Activated CD8-positive, alpha-beta memory T cell treated with anti-CD3 and anti-CD28 coated beads, Interleukin-2, amount 10 ng/mL, durations not matched to agents 7 days and 5 days (primary cell): ENCODE data around the gene BPTF. TPM values are rescaled to one million over a fixed set of nuclear protein-coding genes. Genes with fewer than 3 reads are reported as not detected.
A peak's percentile ranks its signal among the peaks of the same experiment; 100 is the strongest.
"Not testable (repeated sequence)": the region's sequence is repeated elsewhere in the genome, so short reads cannot be mapped to it uniquely, and the experiment has no call there.

ENCODE experiments used
- ATAC-seq: fragments of 150-1000 bp; cut with Tn5 transposase; one replicate; pipeline ENCODE4 v1.10.0; 2021; ENCODE audit warnings: moderate library complexity
- CTCF ChIA-PET: fragments of 350-600 bp; sonication (Branson Sonifier 250); formaldehyde crosslinking; loops from one replicate; lab custom pipeline; 2021; ENCODE audit warnings: antibody characterized with exemption; lab: Charles Lee
- DNase-seq: peaks from one replicate; pipeline ENCODE4 v3.0.0-alpha.2; 2020
- H3K27ac Mint-ChIP-seq: one replicate; pipeline ENCODE4 v1.8.0; 2021; ENCODE audit warnings: mild to moderate bottlenecking, mixed read lengths
- H3K27me3 Mint-ChIP-seq: one replicate; pipeline ENCODE4 v1.8.0; 2021; ENCODE audit warnings: mixed read lengths
- H3K36me3 Mint-ChIP-seq: one replicate; pipeline ENCODE4 v1.8.0; 2021; ENCODE audit warnings: mild to moderate bottlenecking, mixed read lengths
- H3K4me1 Mint-ChIP-seq: one replicate; pipeline ENCODE4 v1.8.0; 2021; ENCODE audit warnings: mixed read lengths
- H3K4me3 Mint-ChIP-seq: one replicate; pipeline ENCODE4 v1.8.0; 2021; ENCODE audit warnings: mild to moderate bottlenecking, moderate library complexity, mixed read lengths
- H3K9me3 Mint-ChIP-seq: one replicate; pipeline ENCODE4 v1.8.0; 2022; ENCODE audit warnings: low read depth, mixed read lengths
- total RNA-seq, 2 experiments: library from RNA; stranded (reverse); gene quantifications; one replicate each; pipeline ENCODE4 v1.2.3, GENCODE V29; 2021

Gene BPTF
- total RNA-seq, 2 experiments from 2014 or later = 89.3 to 101 TPM

DNA sequence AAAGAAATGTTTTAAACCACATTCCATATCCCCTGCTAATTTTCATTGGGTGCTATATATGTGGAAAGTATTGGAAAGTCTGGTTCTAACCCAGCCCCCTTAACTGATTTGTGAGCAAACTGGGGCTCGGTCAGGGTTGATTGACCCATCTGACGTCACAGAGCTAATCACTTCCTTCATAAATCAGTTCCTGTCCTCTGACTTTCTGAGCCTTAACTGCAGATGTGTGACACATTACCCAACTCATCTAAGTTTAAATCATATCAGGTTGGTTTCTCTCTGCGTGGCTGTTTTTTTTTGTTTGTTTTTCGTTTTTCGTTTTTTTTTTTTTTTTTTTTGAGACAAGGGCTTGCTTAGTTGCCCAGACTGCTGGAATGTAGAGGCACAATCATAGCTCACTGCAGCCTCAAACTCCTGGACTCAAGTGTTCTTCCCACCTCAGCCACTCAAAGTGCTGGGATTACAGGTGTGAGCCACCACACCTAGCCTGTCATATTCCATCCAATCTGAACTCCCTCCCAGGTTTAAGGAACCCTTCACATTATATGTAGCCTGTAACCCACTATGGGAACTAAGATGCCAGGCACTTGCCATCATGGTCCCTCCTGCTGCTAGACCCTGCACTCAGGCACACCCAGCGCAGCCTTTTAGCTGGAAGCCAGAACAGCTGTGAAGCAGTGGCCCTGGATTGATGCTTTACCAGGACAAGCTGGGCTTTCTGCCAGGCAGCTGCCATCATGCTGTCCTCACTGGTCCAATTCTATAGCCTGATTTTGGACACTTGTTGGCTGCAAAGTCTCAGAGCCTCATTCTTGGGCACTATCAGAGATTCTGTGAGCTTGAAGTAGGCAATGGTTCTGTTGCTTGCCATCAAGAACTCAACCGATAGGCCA, 6.9 kb upstream of the BPTF start:
- H3K4me1 Mint-ChIP-seq = no peaks in the 10 kb centered on the region
- peaks cover 15% of the 10 kb centered on the region for H3K27me3 Mint-ChIP-seq
- H3K9me3 Mint-ChIP-seq = no peaks in the 10 kb centered on the region
- H3K4me3 Mint-ChIP-seq = no peak overlapping the region
- CTCF ChIA-PET = interaction anchor here (0.7 kb wide), 1 partner anchor 17 kb away, joined by 3 read pairs; no protein-coding TSS in a partner anchor
- ATAC-seq = no peak
- no peak overlapping the region for H3K27ac Mint-ChIP-seq
- no peak for DNase-seq
- no peaks in the 10 kb centered on the region for H3K36me3 Mint-ChIP-seq

DNA sequence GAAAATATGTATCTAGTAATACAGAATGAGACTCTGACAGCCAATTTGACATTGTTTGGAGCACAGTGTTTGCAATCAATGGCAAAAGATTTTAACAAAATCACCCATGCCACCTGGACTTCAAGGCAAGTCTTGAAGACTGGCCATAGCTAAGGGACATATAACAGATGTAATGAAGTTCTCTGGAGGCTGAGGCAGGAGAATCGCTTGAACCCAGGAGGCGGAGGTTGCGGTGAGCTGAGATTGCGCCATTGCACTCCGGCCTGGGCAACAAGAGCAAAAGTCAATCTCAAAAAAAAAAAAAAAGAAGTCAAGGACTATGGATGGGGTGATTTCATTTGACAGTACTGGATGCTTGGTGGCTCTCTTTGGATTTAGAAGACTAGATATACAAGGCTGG, 5.6 kb upstream of the BPTF start:
- no peak for DNase-seq
- H3K4me3 Mint-ChIP-seq = no peak overlapping the region
- H3K9me3 Mint-ChIP-seq = no peaks in the 10 kb centered on the region
- H3K4me1 Mint-ChIP-seq = peaks cover 4% of the 10 kb centered on the region
- no peak overlapping the region for H3K27ac Mint-ChIP-seq
- CTCF ChIA-PET = no interaction called here
- H3K36me3 Mint-ChIP-seq = no peaks in the 10 kb centered on the region
- no peak for ATAC-seq
- peaks cover 25% of the 10 kb centered on the region for H3K27me3 Mint-ChIP-seq

DNA sequence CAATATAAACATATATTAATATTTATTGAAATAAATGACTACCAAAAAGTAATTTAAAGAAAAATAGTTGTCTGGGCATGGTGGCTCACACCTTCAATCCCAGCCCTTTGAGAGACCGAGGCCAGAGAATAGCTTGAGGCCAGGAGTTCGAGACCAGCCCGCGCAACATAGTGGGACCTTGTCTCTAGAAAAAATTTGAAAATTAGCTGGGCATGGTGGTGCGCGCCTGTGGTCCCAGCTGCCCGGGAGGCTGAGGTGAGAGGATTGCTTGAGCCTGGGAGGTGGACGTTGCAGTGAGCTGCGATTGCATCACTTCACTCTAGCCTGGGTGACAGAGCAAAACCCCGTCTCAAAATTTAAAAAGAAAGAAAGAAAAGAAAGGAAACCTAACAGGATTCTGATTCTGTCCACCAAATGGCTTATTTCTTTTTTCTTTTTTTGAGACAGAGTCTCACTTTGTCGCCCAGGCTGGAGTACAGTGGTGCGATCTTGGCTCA, 3.4 kb upstream of the BPTF start:
- Mint-ChIP-seq H3K27ac (no peak overlapping the region), H3K36me3 (peaks cover 2% of the 10 kb centered on the region), H3K9me3 (no peaks in the 10 kb centered on the region), H3K27me3 (peaks cover 20% of the 10 kb centered on the region), H3K4me3 (no peak overlapping the region), H3K4me1 (peaks cover 4% of the 10 kb centered on the region)
- no peak for DNase-seq
- no peak for ATAC-seq
- CTCF ChIA-PET = no interaction called here

DNA sequence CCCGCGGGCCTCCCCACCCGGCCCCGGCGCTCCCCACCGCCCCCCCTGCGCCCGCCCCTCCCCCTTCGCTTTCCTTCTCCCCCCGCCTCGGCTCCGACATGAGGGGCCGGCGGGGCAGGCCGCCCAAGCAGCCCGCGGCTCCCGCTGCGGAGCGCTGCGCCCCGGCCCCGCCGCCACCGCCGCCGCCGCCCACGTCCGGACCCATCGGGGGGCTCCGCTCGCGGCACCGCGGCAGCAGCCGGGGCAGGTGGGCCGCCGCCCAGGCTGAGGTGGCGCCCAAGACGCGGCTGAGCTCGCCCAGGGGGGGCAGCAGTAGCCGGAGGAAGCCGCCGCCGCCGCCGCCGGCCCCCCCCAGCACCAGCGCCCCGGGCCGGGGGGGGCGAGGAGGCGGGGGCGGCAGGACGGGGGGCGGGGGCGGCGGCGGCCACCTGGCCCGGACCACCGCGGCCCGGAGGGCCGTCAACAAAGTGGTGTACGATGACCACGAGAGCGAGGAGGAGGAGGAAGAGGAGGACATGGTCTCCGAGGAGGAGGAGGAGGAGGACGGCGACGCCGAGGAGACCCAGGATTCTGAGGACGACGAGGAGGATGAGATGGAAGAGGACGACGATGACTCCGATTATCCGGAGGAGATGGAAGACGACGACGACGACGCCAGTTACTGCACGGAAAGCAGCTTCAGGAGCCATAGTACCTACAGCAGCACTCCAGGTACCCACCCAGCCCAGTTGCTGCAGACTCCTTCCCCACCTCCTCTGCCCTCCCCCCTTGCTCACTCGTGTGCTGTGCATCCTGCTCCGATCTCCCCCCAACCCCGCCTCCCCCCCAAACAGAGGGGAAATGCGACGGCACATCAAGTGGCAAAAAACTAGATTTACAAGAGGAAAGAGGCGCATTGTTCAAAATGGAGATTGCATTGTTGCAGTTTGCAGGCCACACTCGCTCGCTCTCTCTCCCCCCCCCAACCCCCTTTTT, 611 bp downstream of the BPTF start:
- CTCF ChIA-PET = interaction anchor here (1.3 to 2.1 kb wide), 4 partner anchors 22 to 660 kb away, joined by 3 to 13 read pairs (median 7); partner anchors contain the start of gene NOL11
- ATAC-seq (peak; percentile 63), DNase-seq (peak; percentile 81)
- H3K9me3 Mint-ChIP-seq = not testable (repeated sequence)
- Mint-ChIP-seq H3K36me3 (peaks cover 12% of the 10 kb centered on the region), H3K27ac (peak overlapping the region; percentile 97), H3K4me3 (peak overlapping the region; percentile 96), H3K27me3 (peaks cover 16% of the 10 kb centered on the region), H3K4me1 (peaks cover 34% of the 10 kb centered on the region)

DNA sequence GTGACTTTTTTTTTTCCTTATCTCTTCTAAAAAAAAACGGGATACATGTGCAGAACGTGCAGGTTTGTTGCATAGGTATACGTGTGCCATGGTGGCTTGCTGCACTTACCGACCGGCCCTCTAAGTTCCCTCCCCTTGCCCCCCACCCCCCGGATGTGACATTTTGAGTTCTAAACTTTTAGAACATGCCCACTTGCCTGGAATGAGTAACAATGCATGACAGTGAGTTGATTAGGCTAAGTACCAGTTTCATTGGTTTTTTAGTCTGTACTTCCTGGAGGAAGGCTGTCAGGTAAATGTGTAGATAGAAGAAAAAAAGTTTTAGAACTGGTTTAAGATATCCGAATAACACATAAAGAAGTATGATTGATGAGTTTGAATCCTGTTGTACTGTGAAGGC, 4.0 kb downstream of the BPTF start:
- H3K4me1 Mint-ChIP-seq = peaks cover 46% of the 10 kb centered on the region
- DNase-seq (peak; percentile 75), ATAC-seq (no peak)
- H3K4me3 Mint-ChIP-seq = peak overlapping the region; percentile 96
- H3K27me3 Mint-ChIP-seq = peaks cover 4% of the 10 kb centered on the region
- CTCF ChIA-PET = no interaction called here
- peaks cover 24% of the 10 kb centered on the region for H3K36me3 Mint-ChIP-seq
- H3K27ac Mint-ChIP-seq = peak overlapping the region; percentile 76
- H3K9me3 Mint-ChIP-seq = no peaks in the 10 kb centered on the region

DNA sequence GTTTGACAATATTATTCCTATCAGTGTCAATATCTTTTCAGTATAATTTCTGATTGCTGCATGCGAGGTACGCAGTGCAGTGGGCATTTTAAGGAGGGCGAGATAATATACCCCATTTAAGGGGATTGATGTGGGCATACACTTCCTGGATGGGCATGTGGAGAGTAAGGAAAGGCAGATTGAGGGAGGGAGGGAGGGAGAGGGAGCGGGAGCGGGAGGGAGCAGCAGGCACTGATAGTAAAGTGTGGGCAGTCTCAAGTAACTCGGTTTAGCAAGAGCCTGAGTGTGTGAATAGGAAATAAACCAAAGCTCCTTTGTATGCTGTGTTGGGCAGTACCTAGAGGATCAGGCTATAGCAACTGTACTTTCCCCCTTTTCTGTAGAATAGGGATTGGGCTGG, 5.1 kb downstream of the BPTF start:
- Mint-ChIP-seq H3K36me3 (peaks cover 28% of the 10 kb centered on the region), H3K4me1 (peaks cover 51% of the 10 kb centered on the region), H3K27ac (peak overlapping the region; percentile 4), H3K27me3 (no peaks in the 10 kb centered on the region), H3K4me3 (no peak overlapping the region), H3K9me3 (no peaks in the 10 kb centered on the region)
- no peak for DNase-seq
- CTCF ChIA-PET = interaction anchor here (1.0 kb wide), 1 partner anchor 52 kb away, joined by 4 read pairs; no protein-coding TSS in a partner anchor
- no peak for ATAC-seq

DNA sequence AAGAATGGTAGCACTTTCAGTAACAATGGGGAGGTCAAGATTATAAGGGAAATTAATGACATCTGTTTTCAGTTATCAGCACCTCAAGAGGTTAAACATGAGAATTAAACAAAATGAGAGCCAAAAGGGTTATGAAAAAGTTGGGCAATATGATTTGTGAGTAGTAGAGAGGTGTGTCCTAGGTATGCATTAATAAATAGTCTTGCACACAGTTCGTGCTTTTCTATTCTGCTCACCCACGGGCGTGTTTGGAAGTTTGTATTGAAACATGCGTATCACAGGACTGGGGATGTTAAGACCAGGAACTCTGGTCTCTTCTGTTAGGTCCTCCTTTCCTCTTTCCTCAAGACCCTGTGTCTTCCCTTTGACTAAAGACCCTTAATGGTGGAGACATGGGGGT, 6.0 kb downstream of the BPTF start:
- CTCF ChIA-PET = interaction anchor here (1.0 kb wide), 1 partner anchor 52 kb away, joined by 4 read pairs; no protein-coding TSS in a partner anchor
- peaks cover 54% of the 10 kb centered on the region for H3K4me1 Mint-ChIP-seq
- H3K27me3 Mint-ChIP-seq = no peaks in the 10 kb centered on the region
- ATAC-seq (no peak), DNase-seq (no peak)
- no peaks in the 10 kb centered on the region for H3K9me3 Mint-ChIP-seq
- H3K36me3 Mint-ChIP-seq = peaks cover 28% of the 10 kb centered on the region
- H3K4me3 Mint-ChIP-seq = no peak overlapping the region
- H3K27ac Mint-ChIP-seq = no peak overlapping the region

DNA sequence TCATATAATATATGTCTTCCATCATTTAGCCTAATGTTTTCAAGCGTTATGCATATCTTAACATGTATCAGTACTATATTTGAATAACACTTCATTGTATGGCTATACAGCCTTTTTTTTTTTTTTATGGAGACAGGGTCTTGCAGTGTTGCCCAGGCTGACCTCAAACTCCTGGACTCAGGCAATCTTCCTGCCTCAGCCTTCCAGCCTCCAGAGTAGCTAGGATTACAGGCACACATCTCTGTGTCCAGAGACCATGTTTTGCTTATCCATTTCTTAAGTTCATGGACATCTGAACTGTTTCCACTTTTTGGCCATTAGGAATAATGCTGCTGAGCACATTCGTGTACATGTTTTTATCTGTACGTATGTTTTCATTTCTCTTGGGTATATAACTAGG, 7.8 kb downstream of the BPTF start:
- CTCF ChIA-PET = interaction anchor here (0.7 kb wide), 1 partner anchor 461 kb away, joined by 3 read pairs; no protein-coding TSS in a partner anchor
- no peak for ATAC-seq

DNA sequence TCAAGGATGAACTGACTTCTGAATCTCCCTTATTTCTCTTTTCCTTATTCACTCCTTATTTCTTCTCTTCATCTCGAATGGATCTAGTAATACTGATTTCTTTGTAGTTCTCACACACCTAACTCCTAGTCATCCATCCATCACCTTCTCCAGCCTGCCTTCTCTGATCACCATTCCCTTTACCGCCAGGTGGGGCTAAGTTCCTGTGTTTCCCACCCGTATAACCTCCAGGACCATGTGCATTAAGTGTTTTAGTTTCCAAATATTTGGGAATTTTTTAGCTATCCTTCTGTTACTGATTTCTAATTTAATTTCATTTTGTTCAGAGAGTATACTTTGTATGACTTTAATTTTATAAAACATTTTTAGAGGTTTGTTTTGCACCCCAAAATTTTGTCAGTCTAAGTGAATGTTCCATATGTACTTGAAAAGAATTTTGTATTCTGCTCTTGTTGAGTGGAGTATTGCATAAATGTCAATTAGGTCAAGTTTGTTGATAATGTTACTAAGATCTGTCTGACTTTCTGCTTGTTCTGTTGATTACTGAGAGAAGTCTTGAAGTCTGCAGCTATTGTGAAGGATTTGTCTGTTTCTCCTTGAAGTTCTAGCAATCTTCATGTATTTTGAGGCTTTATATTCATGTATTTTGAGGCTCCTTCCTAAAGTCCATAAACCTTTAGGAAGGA, 8.8 kb downstream of the BPTF start:
- H3K27ac Mint-ChIP-seq = no peak overlapping the region

More for the DNA sequence above, 7.8 kb downstream of the BPTF start:
- peak; percentile 19 for DNase-seq
- H3K9me3 Mint-ChIP-seq = no peaks in the 10 kb centered on the region
- H3K27me3 Mint-ChIP-seq = no peaks in the 10 kb centered on the region
- no peak overlapping the region for H3K4me3 Mint-ChIP-seq
- peaks cover 64% of the 10 kb centered on the region for H3K4me1 Mint-ChIP-seq
- H3K36me3 Mint-ChIP-seq = peaks cover 20% of the 10 kb centered on the region
- no peak overlapping the region for H3K27ac Mint-ChIP-seq

DNA sequence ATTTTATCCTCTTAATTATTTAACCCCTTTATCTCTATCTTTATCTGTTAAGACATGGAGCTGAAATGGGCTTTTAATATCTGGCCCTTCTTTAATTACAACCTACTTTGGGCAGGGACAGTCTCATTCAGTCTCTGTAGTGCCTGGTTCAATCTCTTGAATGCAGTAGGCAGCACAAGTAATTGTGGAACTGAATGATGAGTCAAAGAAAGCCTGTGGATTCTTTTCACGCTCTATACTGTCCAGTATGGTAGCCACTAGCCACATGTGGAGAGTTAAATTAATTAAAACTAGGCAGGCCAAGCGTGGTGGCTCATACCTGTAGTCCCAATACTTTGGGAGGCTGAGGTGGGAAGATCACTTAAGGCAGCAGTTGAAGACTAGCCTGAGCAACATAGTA, 9.3 kb downstream of the BPTF start:
- H3K9me3 Mint-ChIP-seq = no peaks in the 10 kb centered on the region
- DNase-seq = peak; percentile 9
- no peak overlapping the region for H3K4me3 Mint-ChIP-seq
- H3K36me3 Mint-ChIP-seq = peaks cover 18% of the 10 kb centered on the region
- CTCF ChIA-PET = interaction anchor here (1.7 kb wide), 1 partner anchor 10 kb away, joined by 5 read pairs; no protein-coding TSS in a partner anchor
- H3K4me1 Mint-ChIP-seq = peaks cover 53% of the 10 kb centered on the region
- H3K27me3 Mint-ChIP-seq = no peaks in the 10 kb centered on the region
- no peak overlapping the region for H3K27ac Mint-ChIP-seq
- ATAC-seq = no peak

More for the DNA sequence above, 8.8 kb downstream of the BPTF start:
- no peaks in the 10 kb centered on the region for H3K27me3 Mint-ChIP-seq
- no peaks in the 10 kb centered on the region for H3K9me3 Mint-ChIP-seq
- peaks cover 56% of the 10 kb centered on the region for H3K4me1 Mint-ChIP-seq
- peak; percentile 21 for DNase-seq
- peaks cover 20% of the 10 kb centered on the region for H3K36me3 Mint-ChIP-seq
- CTCF ChIA-PET = interaction anchor here (1.7 kb wide), 1 partner anchor 10 kb away, joined by 5 read pairs; no protein-coding TSS in a partner anchor
- H3K4me3 Mint-ChIP-seq = no peak overlapping the region
- ATAC-seq = no peak

DNA sequence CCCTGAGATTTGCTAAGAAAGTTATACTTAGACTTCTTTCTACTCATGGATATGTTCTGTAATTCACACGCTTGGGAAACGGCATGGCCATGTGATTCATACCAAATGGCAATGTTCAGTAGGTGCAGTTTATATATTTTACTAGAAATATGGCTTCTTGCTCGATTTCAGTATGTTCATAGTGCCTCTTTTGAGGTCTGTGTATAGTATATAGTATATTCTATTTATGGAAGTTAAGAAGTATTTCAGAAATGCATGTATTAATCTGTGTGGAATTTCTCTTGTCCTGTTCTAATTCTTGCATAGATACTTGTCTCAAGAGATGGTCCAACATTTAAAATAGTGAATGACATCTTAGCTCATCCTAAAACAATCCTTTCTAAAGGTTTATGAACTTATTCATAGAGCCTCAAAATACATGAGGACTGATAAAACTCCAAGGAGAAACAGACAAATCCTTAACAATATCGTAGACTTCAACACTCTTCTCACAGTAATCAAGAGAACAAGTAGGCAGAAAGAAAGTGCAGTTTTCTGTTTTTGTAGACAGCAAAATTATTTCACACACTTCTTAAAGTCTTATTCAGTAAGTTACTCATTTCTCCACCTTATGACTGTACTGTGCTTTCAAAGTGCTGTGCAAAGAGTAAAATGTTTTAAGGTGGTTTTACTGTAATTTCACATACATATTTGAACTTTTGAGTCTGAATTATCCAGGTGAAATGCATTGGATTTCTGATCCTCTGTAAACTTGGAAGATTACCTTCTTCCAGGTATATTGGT, 11.1 kb downstream of the BPTF start:
- Mint-ChIP-seq H3K27ac (no peak overlapping the region), H3K4me3 (no peak overlapping the region), H3K36me3 (peaks cover 15% of the 10 kb centered on the region), H3K9me3 (no peaks in the 10 kb centered on the region), H3K4me1 (peaks cover 41% of the 10 kb centered on the region), H3K27me3 (no peaks in the 10 kb centered on the region)
- no peak for DNase-seq
- ATAC-seq = no peak
- CTCF ChIA-PET = interaction anchor here (1.7 kb wide), 1 partner anchor 12 kb away, joined by 5 read pairs; no protein-coding TSS in a partner anchor

DNA sequence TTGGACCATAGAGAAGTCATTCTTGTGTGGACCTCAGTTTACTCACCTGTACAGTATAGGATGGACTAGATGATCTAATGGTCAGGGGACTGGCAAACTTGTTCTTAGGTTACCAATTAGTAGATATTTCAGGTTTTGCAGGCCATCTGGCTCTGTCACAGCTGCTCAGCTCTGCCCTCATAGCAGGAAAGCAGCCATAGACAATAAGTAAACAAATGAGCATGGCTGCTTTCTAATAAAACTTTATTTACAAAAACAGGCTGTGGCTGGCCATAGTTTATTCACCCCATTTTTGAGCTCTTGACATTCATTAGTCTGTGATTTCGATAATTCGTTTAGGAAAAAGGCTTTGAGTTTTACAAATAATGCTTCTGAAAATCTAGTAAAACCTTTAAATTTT, 12.7 kb downstream of the BPTF start:
- peaks cover 15% of the 10 kb centered on the region for H3K36me3 Mint-ChIP-seq
- CTCF ChIA-PET = no interaction called here
- H3K4me1 Mint-ChIP-seq = peaks cover 42% of the 10 kb centered on the region
- no peak overlapping the region for H3K4me3 Mint-ChIP-seq
- DNase-seq (no peak), ATAC-seq (no peak)
- no peaks in the 10 kb centered on the region for H3K9me3 Mint-ChIP-seq
- no peak overlapping the region for H3K27ac Mint-ChIP-seq
- no peaks in the 10 kb centered on the region for H3K27me3 Mint-ChIP-seq
